PC-9 (cell line): ENCODE results near the gene SLC7A10.

Experiments
- CTCF ChIP-seq: fragments of 200-600 bp; sonication (generic); conservative IDR thresholded peaks from 2 replicates; pipeline ENCODE4 v1.6.1; 2017; ENCODE audit warnings: mixed run types, antibody characterized with exemption, mild to moderate bottlenecking, moderate library complexity
- EZH2 ChIP-seq: fragments of 200-600 bp; sonication (generic); IDR thresholded peaks from 2 replicates; pipeline ENCODE4 v1.8.0; 2017; ENCODE audit warnings: antibody characterized with exemption, low read depth

DNA sequence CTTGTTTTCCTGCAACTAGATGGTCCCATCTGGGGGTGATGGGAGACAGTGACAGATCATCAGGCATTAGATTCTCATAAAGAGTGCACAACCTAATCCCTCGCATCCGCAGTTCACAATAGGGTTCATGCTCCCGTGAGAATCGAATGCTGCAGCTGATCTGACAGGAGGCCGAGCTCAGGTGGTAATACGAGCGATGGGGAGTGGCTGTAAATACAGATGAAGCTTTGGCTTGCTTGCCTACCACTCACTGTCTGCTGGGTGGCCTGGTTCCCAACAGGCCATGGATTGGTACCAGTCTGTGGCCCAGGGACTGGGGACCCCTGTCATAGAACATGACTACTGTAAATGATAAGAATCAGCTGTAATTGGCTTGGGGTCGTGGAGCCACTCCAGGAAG, 65.8 kb downstream of the SLC7A10 start:
- TF ChIP-seq CTCF (no peak), EZH2 (no peak)
